BE2C (cell line): ENCODE measurements around the gene FAM32A.

ENCODE experiments used
- DNase-seq: peaks from one replicate; pipeline ENCODE4 v3.0.0-alpha.2; 2020
- H3K27me3 ChIP-seq: fragments of 250-450 bp; sonication (Bioruptor Pico); 2 replicates; pipeline ENCODE4 v1.5.1; 2020; ENCODE audit warnings: mild to moderate bottlenecking
- H3K36me3 ChIP-seq: fragments of 250-450 bp; sonication (Bioruptor Pico); 2 replicates; pipeline ENCODE4 v1.5.1; 2020; ENCODE audit warnings: mild to moderate bottlenecking
- H3K4me1 ChIP-seq: fragments of 250-450 bp; sonication (Bioruptor Pico); 2 replicates; pipeline ENCODE4 v1.5.1; 2020
- H3K4me3 ChIP-seq: 2 replicates; pipeline ENCODE4 v1.5.1; 2011; ENCODE audit warnings: low read depth, low read length
- H3K9me3 ChIP-seq: fragments of 250-450 bp; sonication (Bioruptor Pico); 2 replicates; pipeline ENCODE4 v1.5.1; 2020
- CTCF ChIP-seq: IDR thresholded peaks from 2 replicates; pipeline ENCODE4 v1.5.1; 2012; ENCODE audit warnings: mild to moderate bottlenecking, low read depth, low read length

The FAM32A gene

GRCh38 chr19:16160445-16160942 lies 24.7 kb upstream of the FAM32A start:
- DNase-seq = no peak
- Histone ChIP-seq H3K36me3 (no peaks in the 10 kb centered on the region), H3K27me3 (no peaks in the 10 kb centered on the region), H3K4me3 (no peak overlapping the region), H3K4me1 (no peaks in the 10 kb centered on the region), H3K9me3 (no peaks in the 10 kb centered on the region)
- no peak for TF ChIP-seq CTCF

GRCh38 chr19:16160943-16161560 lies 24.2 kb upstream of the FAM32A start:
- no peak for DNase-seq
- Histone ChIP-seq H3K9me3 (no peaks in the 10 kb centered on the region), H3K36me3 (no peaks in the 10 kb centered on the region), H3K4me1 (no peaks in the 10 kb centered on the region), H3K27me3 (no peaks in the 10 kb centered on the region), H3K4me3 (no peak overlapping the region)
- no peak for TF ChIP-seq CTCF

- H3K4me3 ChIP-seq = no peak overlapping the region
- no peaks in the 10 kb centered on the region for H3K36me3 ChIP-seq
- H3K27me3 ChIP-seq = no peaks in the 10 kb centered on the region
- DNase-seq = no peak
- TF ChIP-seq CTCF = no peak
- no peaks in the 10 kb centered on the region for H3K9me3 ChIP-seq
- H3K4me1 ChIP-seq = no peaks in the 10 kb centered on the region
Observed at GRCh38 chr19:16161840-16162239, 23.4 kb upstream of the FAM32A start.

- TF ChIP-seq CTCF = no peak
- H3K4me3 ChIP-seq = no peak overlapping the region
- H3K9me3 ChIP-seq = no peaks in the 10 kb centered on the region
- H3K4me1 ChIP-seq = no peaks in the 10 kb centered on the region
- DNase-seq = no peak
- H3K36me3 ChIP-seq = no peaks in the 10 kb centered on the region
- H3K27me3 ChIP-seq = no peaks in the 10 kb centered on the region
Observed at GRCh38 chr19:16164222-16164890, 20.9 kb upstream of the FAM32A start.

GRCh38 chr19:16166417-16166816 lies 18.8 kb upstream of the FAM32A start:
- H3K27me3 ChIP-seq = no peaks in the 10 kb centered on the region
- no peak for TF ChIP-seq CTCF
- H3K9me3 ChIP-seq = no peaks in the 10 kb centered on the region

GRCh38 chr19:16167055-16167454 lies 18.2 kb upstream of the FAM32A start:
- Histone ChIP-seq H3K9me3 (no peaks in the 10 kb centered on the region), H3K4me3 (no peak overlapping the region), H3K4me1 (no peaks in the 10 kb centered on the region), H3K27me3 (no peaks in the 10 kb centered on the region), H3K36me3 (no peaks in the 10 kb centered on the region)
- no peak for TF ChIP-seq CTCF
- DNase-seq = no peak

More at GRCh38 chr19:16166417-16166816, 18.8 kb upstream of the FAM32A start:
- no peak overlapping the region for H3K4me3 ChIP-seq
- no peaks in the 10 kb centered on the region for H3K4me1 ChIP-seq
- DNase-seq = no peak
- no peaks in the 10 kb centered on the region for H3K36me3 ChIP-seq
